IMR-90 (cell line): ENCODE data around the gene RBM10. TPM values are rescaled to one million over a fixed set of nuclear protein-coding genes. Genes with fewer than 3 reads are reported as not detected.

Experiments
- ATAC-seq: fragments of 200-7000 bp; cut with Tn5 transposase; 2 replicates; pipeline ENCODE4 v1.9.1; 2020; ENCODE audit warnings: low read depth, mild to moderate bottlenecking, moderate library complexity
- BruUV-seq: library from RNA; stranded (reverse); fragments of 400-500 nt; replicated peaks from 2 replicates; lab custom pipeline; 2021; lab: Mats Ljungman, UMichigan
- CTCF ChIA-PET: fragments of 300-600 bp; formaldehyde crosslinking; extraction: SDS; loops from one replicate; lab custom pipeline; 2021; ENCODE audit warnings: antibody characterized with exemption; lab: Yijun Ruan, JAX
- POLR2A ChIA-PET: fragments of 300-600 bp; sonication (Branson Sonifier 250); formaldehyde crosslinking; loops from one replicate; lab custom pipeline; 2022; ENCODE audit warnings: antibody characterized with exemption; ENCODE audit not compliant: unreplicated experiment; lab: Charles Lee
- DNase-seq: peaks from one replicate; pipeline ENCODE4 v3.0.0; 2013
- H2AFZ ChIP-seq: replicated peaks from 2 replicates; pipeline ENCODE3; 2013; ENCODE audit warnings: low read length, mild to moderate bottlenecking; ENCODE audit not compliant: poor library complexity
- H2AK5ac ChIP-seq: 2 replicates; pipeline ENCODE4 v1.6.1; 2013; ENCODE audit warnings: low read depth, low read length, inconsistent platforms
- H2AK9ac ChIP-seq: replicated peaks from 2 replicates; pipeline ENCODE3; 2013; ENCODE audit warnings: mild to moderate bottlenecking, low read depth, low read length, moderate library complexity; ENCODE audit not compliant: poor library complexity
- H2BK120ac ChIP-seq: 2 replicates; pipeline ENCODE4 v1.6.1; 2013; ENCODE audit warnings: low read depth, low read length, inconsistent platforms
- H2BK15ac ChIP-seq: 3 replicates; pipeline ENCODE4 v1.6.1; 2013; ENCODE audit warnings: low read depth, low read length, inconsistent platforms
- H2BK20ac ChIP-seq: 2 replicates; pipeline ENCODE4 v1.6.1; 2013; ENCODE audit warnings: low read depth, mild to moderate bottlenecking, inconsistent platforms, low read length, moderate library complexity
- H2BK5ac ChIP-seq: 2 replicates; pipeline ENCODE4 v1.6.1; 2013; ENCODE audit warnings: mild to moderate bottlenecking, low read depth, low read length, inconsistent platforms; ENCODE audit not compliant: poor library complexity, severe bottlenecking
- H3K14ac ChIP-seq: replicated peaks from 2 replicates; pipeline ENCODE4 v1.6.1; 2013; ENCODE audit warnings: low read depth, low read length, inconsistent platforms
- H3K18ac ChIP-seq: 2 replicates; pipeline ENCODE4 v1.6.1; 2013; ENCODE audit warnings: low read depth, low read length, control low read depth
- H3K23ac ChIP-seq: 2 replicates; pipeline ENCODE4 v1.6.1; 2013; ENCODE audit warnings: low read depth, low read length, inconsistent platforms
- H3K27ac ChIP-seq: 2 replicates; pipeline ENCODE4 v1.5.1; 2013; ENCODE audit warnings: mild to moderate bottlenecking, control low read depth, low read length; ENCODE audit not compliant: insufficient read depth
- H3K27me3 ChIP-seq: 2 replicates; pipeline ENCODE4 v1.6.1; 2013; ENCODE audit warnings: low read length; ENCODE audit not compliant: control insufficient read depth, insufficient read depth
- H3K36me3 ChIP-seq: 2 replicates; pipeline ENCODE4 v1.6.1; 2013; ENCODE audit warnings: low read length, mixed read lengths; ENCODE audit not compliant: control insufficient read depth, insufficient read depth
- H3K4ac ChIP-seq: 2 replicates; pipeline ENCODE4 v1.6.1; 2013; ENCODE audit warnings: low read depth, low read length, inconsistent platforms
- H3K4me1 ChIP-seq: 2 replicates; pipeline ENCODE4 v1.6.1; 2013; ENCODE audit warnings: low read length, mixed read lengths; ENCODE audit not compliant: control insufficient read depth, insufficient read depth
- H3K4me2 ChIP-seq: 2 replicates; pipeline ENCODE4 v1.6.1; 2013; ENCODE audit warnings: low read depth, mild to moderate bottlenecking, control low read depth, low read length, moderate library complexity
- H3K4me3 ChIP-seq: 2 replicates; pipeline ENCODE4 v1.5.1; 2013; ENCODE audit warnings: low read depth, mild to moderate bottlenecking, control low read depth, low read length, moderate library complexity; ENCODE audit not compliant: insufficient read depth
- H3K56ac ChIP-seq: 2 replicates; pipeline ENCODE4 v1.6.1; 2013; ENCODE audit warnings: low read length, inconsistent platforms; ENCODE audit not compliant: insufficient read depth; ENCODE audit errors: extremely low read depth
- H3K79me1 ChIP-seq, 2 experiments: 2 replicates each; pipeline ENCODE4 v1.6.1; 2013; ENCODE audit warnings: low read length in 2 of 2, inconsistent platforms in 1 of 2, low read depth in 1 of 2
- H3K9ac ChIP-seq: 2 replicates; pipeline ENCODE4 v1.6.1; 2013; ENCODE audit warnings: low read depth, low read length, control low read depth
- H3K9me1 ChIP-seq: 2 replicates; pipeline ENCODE4 v1.6.1; 2013; ENCODE audit warnings: low read length, inconsistent platforms; ENCODE audit not compliant: insufficient read depth
- H3K9me3 ChIP-seq: 2 replicates; pipeline ENCODE4 v1.6.1; 2013; ENCODE audit warnings: low read length; ENCODE audit not compliant: control insufficient read depth, insufficient read depth
- H4K20me1 ChIP-seq: 2 replicates; pipeline ENCODE4 v1.6.1; 2013; ENCODE audit warnings: low read length, inconsistent platforms; ENCODE audit not compliant: insufficient read depth
- H4K5ac ChIP-seq: 2 replicates; pipeline ENCODE4 v1.6.1; 2013; ENCODE audit warnings: mild to moderate bottlenecking, low read depth, low read length, control low read depth
- H4K8ac ChIP-seq, 2 experiments: 2 replicates each; pipeline ENCODE4 v1.6.1; 2013; ENCODE audit warnings: low read depth in 2 of 2, low read length in 2 of 2, control low read depth in 1 of 2, inconsistent platforms in 1 of 2
- H4K91ac ChIP-seq: 2 replicates; pipeline ENCODE4 v1.6.1; 2013; ENCODE audit warnings: low read depth, low read length, inconsistent platforms; ENCODE audit not compliant: insufficient read depth
- MAFK ChIP-seq: IDR thresholded peaks from 2 replicates; pipeline ENCODE4 v1.6.1; 2012; ENCODE audit warnings: low read depth, low read length, improper control_type of control experiment
- MXI1 ChIP-seq: IDR thresholded peaks from 2 replicates; pipeline ENCODE4 v1.6.1; 2012; ENCODE audit warnings: low read depth, mild to moderate bottlenecking, low read length, moderate library complexity, borderline replicate concordance
- RCOR1 ChIP-seq: IDR thresholded peaks from 2 replicates; pipeline ENCODE4 v1.6.1; 2012; ENCODE audit warnings: mild to moderate bottlenecking, low read length, improper control_type of control experiment; ENCODE audit not compliant: insufficient replicate concordance
- WGBS, 2 experiments: methylation state at CpG; one replicate each; pipeline versions ENCODE4 v1.1.5 to v1.1.7; 2013; ENCODE audit warnings: missing lambda C conversion rate in 2 of 2; ENCODE audit not compliant: insufficient read length in 1 of 2; ENCODE audit errors: extremely low coverage in 2 of 2; 5-methylcytosine and 5-hydroxymethylcytosine counted together
- dilution Hi-C: fragments of 300-500 bp; cut with HindIII; formaldehyde crosslinking; loops from one replicate; pipeline ENCODE4 v1.14.3; 2018; ENCODE audit warnings: low sequenced_read_pairs; ENCODE audit not compliant: unreplicated experiment
- in situ Hi-C: fragments of 300-500 bp; cut with MboI; formaldehyde crosslinking; loops from 3 replicates; pipeline ENCODE4 v1.14.3; 2019; ENCODE audit warnings: low sequenced_read_pairs, inconsistent platforms, mixed read lengths
- intact Hi-C: fragments of 100-400 bp; cut with micrococcal nuclease; formaldehyde crosslinking; loops from 2 replicates; pipeline ENCODE4 v1.10.0; 2022
- polyA plus RNA-seq, 3 experiments: library from polyadenylated mRNA; depleted of rRNA; stranded (reverse); fragments of >200 nt; gene quantifications; 2 replicates each; pipeline ENCODE4 v1.2.3, GENCODE V29; 2012; ENCODE audit warnings: low replicate concordance in 1 of 3
- total RNA-seq: library from RNA; depleted of rRNA; stranded (reverse); fragments of >200 nt; gene quantifications from 2 replicates; pipeline ENCODE4 v1.2.3, GENCODE V29; 2012

Gene RBM10
- total and polyA plus RNA-seq, 2 of the 4 experiments (the other 2 are of a cell fraction), result 33.4 to 36.0 TPM

GRCh38 chrX:47129899-47130358 lies 15.1 kb upstream of the RBM10 start:
- CTCF ChIA-PET, result interaction anchor here (0.5 kb wide), 1 partner anchor 36 kb away, joined by 3 read pairs; no protein-coding TSS in a partner anchor
- Histone ChIP-seq H3K36me3 (no peaks in the 10 kb centered on the region), H2BK15ac (no peak overlapping the region), H3K4me3 (peak overlapping the region; percentile 89), H2BK20ac (no peak overlapping the region), H3K9me1 (no peaks in the 10 kb centered on the region), H3K79me1 (peaks cover 0 to 2% of the 10 kb centered on the region in 2 experiments; a peak in 3 of 4 replicates), H2BK5ac (no peak overlapping the region), H3K4ac (no peak overlapping the region), H2AK5ac (peak overlapping the region; percentile 46; the same call in 1 of the 2 replicates), H3K56ac (no peak overlapping the region), H3K23ac (no peak overlapping the region), H4K91ac (no peak overlapping the region), H3K9ac (peak overlapping the region; percentile 87), H3K27ac (peak overlapping the region; percentile 40; the same call in 1 of the 2 replicates), H2AK9ac (peak overlapping the region; percentile 34), H4K8ac (peak overlapping the region; percentile 82 to 83; a peak in 3 of 4 replicates), H3K4me1 (no peaks in the 10 kb centered on the region), H2BK120ac (no peak overlapping the region), H3K9me3 (no peaks in the 10 kb centered on the region), H3K4me2 (peak overlapping the region; percentile 95), H4K20me1 (no peaks in the 10 kb centered on the region), H4K5ac (0 out of 2 replicates have a peak overlapping the region, but pooled peaks have one; percentile 54), H3K18ac (no peak overlapping the region), H3K27me3 (peaks cover 5% of the 10 kb centered on the region), H3K14ac (no peak overlapping the region; the same call in 1 of the 2 replicates), H2AFZ (no peak overlapping the region)
- no peak for TF ChIP-seq MXI1
- peak; percentile 64 for TF ChIP-seq MAFK
- no peak for TF ChIP-seq RCOR1
- 33% methylated on average over 2 of the region's 11 CpGs; no CpG with 5 or more reads in 1 of the 2 experiments for WGBS, 2 experiments
- DNase-seq (no peak), ATAC-seq (no peak)
- dilution Hi-C loops (no loop called here), intact Hi-C loops (no loop called here), in situ Hi-C loops (no loop called here)
- POLR2A ChIA-PET, result interaction anchor here (0.9 to 1.0 kb wide), 2 partner anchors 12 to 212 kb away, joined by 3 read pairs; no protein-coding TSS in a partner anchor
- no TSS peak for BruUV-seq
